A549 (cell line): ENCODE data around the gene SLC46A1.

Source experiments
- FOXS1 ChIP-seq: fragments of 250-450 bp; sonication (Bioruptor Pico); IDR thresholded peaks from 2 replicates; pipeline ENCODE4 v1.5.0; 2020; ENCODE audit warnings: mild to moderate bottlenecking, moderate library complexity
- HDAC2 ChIP-seq: fragments of 200-600 bp; sonication (generic); IDR thresholded peaks from 2 replicates; pipeline ENCODE4 v1.6.1; 2016
- JUNB ChIP-seq: fragments of >200 bp; sonication (Bioruptor Twin); formaldehyde crosslinking; IDR thresholded peaks from 2 replicates; pipeline ENCODE4 v1.6.1; 2016
- POLR2A ChIP-seq: IDR thresholded peaks from 2 replicates; pipeline ENCODE4 v1.6.1; 2012; ENCODE audit warnings: mild to moderate bottlenecking, low read length
- TF ChIP-seq, protein P1 (sequence below): fragments of >200 bp; sonication (Bioruptor Twin); formaldehyde crosslinking; IDR thresholded peaks from 3 replicates; pipeline ENCODE4 v1.5.1; 2016

GRCh38 chr17:28381141-28381825 lies 24.7 kb downstream of the SLC46A1 start:
- TF ChIP-seq, protein P1, sequence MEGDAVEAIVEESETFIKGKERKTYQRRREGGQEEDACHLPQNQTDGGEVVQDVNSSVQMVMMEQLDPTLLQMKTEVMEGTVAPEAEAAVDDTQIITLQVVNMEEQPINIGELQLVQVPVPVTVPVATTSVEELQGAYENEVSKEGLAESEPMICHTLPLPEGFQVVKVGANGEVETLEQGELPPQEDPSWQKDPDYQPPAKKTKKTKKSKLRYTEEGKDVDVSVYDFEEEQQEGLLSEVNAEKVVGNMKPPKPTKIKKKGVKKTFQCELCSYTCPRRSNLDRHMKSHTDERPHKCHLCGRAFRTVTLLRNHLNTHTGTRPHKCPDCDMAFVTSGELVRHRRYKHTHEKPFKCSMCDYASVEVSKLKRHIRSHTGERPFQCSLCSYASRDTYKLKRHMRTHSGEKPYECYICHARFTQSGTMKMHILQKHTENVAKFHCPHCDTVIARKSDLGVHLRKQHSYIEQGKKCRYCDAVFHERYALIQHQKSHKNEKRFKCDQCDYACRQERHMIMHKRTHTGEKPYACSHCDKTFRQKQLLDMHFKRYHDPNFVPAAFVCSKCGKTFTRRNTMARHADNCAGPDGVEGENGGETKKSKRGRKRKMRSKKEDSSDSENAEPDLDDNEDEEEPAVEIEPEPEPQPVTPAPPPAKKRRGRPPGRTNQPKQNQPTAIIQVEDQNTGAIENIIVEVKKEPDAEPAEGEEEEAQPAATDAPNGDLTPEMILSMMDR, result no peak
- TF ChIP-seq HDAC2 (no peak), JUNB (no peak), POLR2A (no peak), FOXS1 (CRISPR knock-in tag) (no peak)
